Ishikawa (cell line): ENCODE results near the gene PLPP4.

ENCODE experiments used
- CEBPB ChIP-seq: IDR thresholded peaks from 2 replicates; pipeline ENCODE4 v1.6.1; 2012
- CREB1 ChIP-seq: IDR thresholded peaks from 2 replicates; pipeline ENCODE4 v1.6.1; 2012; ENCODE audit warnings: low read depth
- EGR1 ChIP-seq: IDR thresholded peaks from 2 replicates; pipeline ENCODE4 v1.6.1; 2012
- EP300 ChIP-seq: IDR thresholded peaks from 2 replicates; pipeline ENCODE4 v1.6.1; 2012; ENCODE audit warnings: borderline replicate concordance
- FOXM1 ChIP-seq: IDR thresholded peaks from 2 replicates; pipeline ENCODE4 v1.6.1; 2012; ENCODE audit warnings: low read depth, borderline replicate concordance
- MAX ChIP-seq: IDR thresholded peaks from 2 replicates; pipeline ENCODE4 v1.6.1; 2012
- NFIC ChIP-seq: IDR thresholded peaks from 2 replicates; pipeline ENCODE4 v1.6.1; 2012
- RAD21 ChIP-seq: IDR thresholded peaks from 2 replicates; pipeline ENCODE4 v1.6.1; 2012; ENCODE audit warnings: low read depth
- REST ChIP-seq: IDR thresholded peaks from 2 replicates; pipeline ENCODE4 v1.6.1; 2012; ENCODE audit warnings: low read depth, mild to moderate bottlenecking
- TAF1 ChIP-seq: IDR thresholded peaks from 2 replicates; pipeline ENCODE4 v1.6.1; 2012; ENCODE audit warnings: low read depth, mild to moderate bottlenecking
- TCF12 ChIP-seq: IDR thresholded peaks from 2 replicates; pipeline ENCODE4 v1.6.1; 2012; ENCODE audit warnings: low read depth
- TEAD4 ChIP-seq: IDR thresholded peaks from 2 replicates; pipeline ENCODE4 v1.6.1; 2012
- USF1 ChIP-seq: IDR thresholded peaks from 2 replicates; pipeline ENCODE4 v1.6.1; 2012
- YY1 ChIP-seq: IDR thresholded peaks from 2 replicates; pipeline ENCODE4 v1.6.1; 2012; ENCODE audit warnings: low read depth
- ZBTB7A ChIP-seq: IDR thresholded peaks from 2 replicates; pipeline ENCODE4 v1.6.1; 2012; ENCODE audit warnings: low read depth

The PLPP4 gene

GRCh38 chr10:120456143-120456625 is 843 bp upstream of the PLPP4 start:
- TF ChIP-seq REST: no peak
- TF ChIP-seq TCF12: no peak
- TF ChIP-seq CREB1: no peak
- TF ChIP-seq CEBPB: no peak
- TF ChIP-seq NFIC: no peak
- TF ChIP-seq USF1: no peak
- TF ChIP-seq ZBTB7A: no peak
- TF ChIP-seq EP300: no peak
- no peak for TF ChIP-seq FOXM1
- TF ChIP-seq MAX: no peak

- TF ChIP-seq CREB1: no peak
- TF ChIP-seq TAF1: no peak
- no peak for TF ChIP-seq EGR1
- TF ChIP-seq RAD21: no peak
- no peak for TF ChIP-seq REST
- TF ChIP-seq YY1: no peak
- TF ChIP-seq EP300: no peak
- TF ChIP-seq FOXM1: no peak
- TF ChIP-seq ZBTB7A: no peak
- no peak for TF ChIP-seq USF1
- TF ChIP-seq TCF12: no peak
- no peak for TF ChIP-seq MAX
- no peak for TF ChIP-seq NFIC
- no peak for TF ChIP-seq TEAD4
- no peak for TF ChIP-seq CEBPB
Measured at GRCh38 chr10:120457431-120458172, 575 bp downstream of the PLPP4 start.

GRCh38 chr10:120458432-120458831 is 1.4 kb downstream of the PLPP4 start:
- TF ChIP-seq REST (no peak), EP300 (no peak), EGR1 (no peak)

- TF ChIP-seq TAF1: no peak
- TF ChIP-seq YY1: no peak
- TF ChIP-seq USF1: no peak
- TF ChIP-seq ZBTB7A: no peak
- no peak for TF ChIP-seq TEAD4
- no peak for TF ChIP-seq REST
- no peak for TF ChIP-seq EP300
- TF ChIP-seq FOXM1: no peak
- no peak for TF ChIP-seq NFIC
- TF ChIP-seq CEBPB: no peak
Measured at GRCh38 chr10:120459185-120459584, 2.2 kb downstream of the PLPP4 start.
